ENCODE data around the gene CLIP2.

CLIP2 gene

GRCh38 chr7:74271742-74272141 lies 17.5 kb upstream of the CLIP2 start:
- no peak for DNase-seq (ENCODE audit: low spot score)

- DNase-seq (ENCODE audit: low spot score) = peak; percentile 74
Observed at GRCh38 chr7:74272305-74273038, 16.7 kb upstream of the CLIP2 start.

GRCh38 chr7:74275401-74275881 lies 13.8 kb upstream of the CLIP2 start:
- DNase-seq (ENCODE audit: low spot score) = no peak

- DNase-seq (ENCODE audit: low spot score) = no peak
Observed at GRCh38 chr7:74277636-74278035, 11.6 kb upstream of the CLIP2 start.

- no peak for DNase-seq (ENCODE audit: low spot score)
Observed at GRCh38 chr7:74280985-74281384, 8.2 kb upstream of the CLIP2 start.

GRCh38 chr7:74282748-74283459 lies 6.3 kb upstream of the CLIP2 start:
- no peak for DNase-seq (ENCODE audit: low spot score)

- no peak for DNase-seq (ENCODE audit: low spot score)
Observed at GRCh38 chr7:74283858-74284447, 5.3 kb upstream of the CLIP2 start.

GRCh38 chr7:74284781-74285259 lies 4.4 kb upstream of the CLIP2 start:
- no peak for DNase-seq (ENCODE audit: low spot score)

- no peak for DNase-seq (ENCODE audit: low spot score)
Observed at GRCh38 chr7:74286131-74286530, 3.1 kb upstream of the CLIP2 start.

- no peak for DNase-seq (ENCODE audit: low spot score)
Observed at GRCh38 chr7:74287303-74288033, 1.7 kb upstream of the CLIP2 start.

GRCh38 chr7:74288034-74288881 lies 949 bp upstream of the CLIP2 start:
- DNase-seq (ENCODE audit: low spot score) = no peak

- no peak for DNase-seq (ENCODE audit: low spot score)
Observed at GRCh38 chr7:74289659-74290552, 699 bp downstream of the CLIP2 start.

- DNase-seq (ENCODE audit: low spot score) = no peak
Observed at GRCh38 chr7:74290553-74290950, 1.3 kb downstream of the CLIP2 start.

GRCh38 chr7:74290981-74291441 lies 1.8 kb downstream of the CLIP2 start:
- no peak for DNase-seq (ENCODE audit: low spot score)

- DNase-seq (ENCODE audit: low spot score) = no peak
Observed at GRCh38 chr7:74291535-74291934, 2.3 kb downstream of the CLIP2 start.

- no peak for DNase-seq (ENCODE audit: low spot score)
Observed at GRCh38 chr7:74292757-74293576, 3.8 kb downstream of the CLIP2 start.

GRCh38 chr7:74293577-74293908 lies 4.3 kb downstream of the CLIP2 start:
- no peak for DNase-seq (ENCODE audit: low spot score)

- no peak for DNase-seq (ENCODE audit: low spot score)
Observed at GRCh38 chr7:74294191-74294998, 5.2 kb downstream of the CLIP2 start.

Data from left forelimb (tissue), 1 donor.